Measurements from ENCODE around the gene SWI5.
"Not testable (repeated sequence)": the region's sequence is repeated elsewhere in the genome, so short reads cannot be mapped to it uniquely, and the experiment has no call there.

Gene SWI5

DNA sequence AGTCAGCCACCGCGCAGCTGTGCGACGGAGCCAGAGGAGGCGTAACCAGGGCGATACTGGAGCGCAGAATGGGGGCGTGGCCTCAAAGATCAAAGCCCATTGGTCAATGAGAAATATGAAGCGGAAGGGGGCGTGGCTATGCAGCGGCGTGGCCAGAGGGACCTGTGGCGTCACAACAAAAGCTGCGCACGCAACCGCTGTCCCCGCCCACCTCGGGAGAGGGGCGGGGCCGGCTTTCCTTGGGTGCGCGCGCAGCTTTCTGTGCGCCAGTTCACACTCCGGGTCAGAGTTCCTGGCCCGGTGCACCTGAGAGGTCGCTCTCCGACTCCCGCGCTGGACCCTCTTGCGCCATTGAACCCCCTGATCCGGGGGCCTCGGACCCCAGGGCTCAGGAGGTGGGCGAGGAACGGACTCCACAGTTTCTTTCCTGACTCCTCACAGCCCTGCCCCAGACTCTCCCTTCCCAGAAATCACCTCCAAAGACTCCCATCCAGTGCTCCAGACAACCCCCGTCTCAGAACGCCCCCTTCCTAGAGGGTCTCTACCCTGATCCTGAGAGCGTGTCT, at the start of gene SWI5:
Gene SWI5 (plus strand): TSS at position 269 of the 566 bp plus-strand sequence.
- peak; percentile 99 for DNase-seq

- DNase-seq = no peak
Measured at GRCh38 chr9:128226412-128226801, 49.7 kb upstream of the SWI5 start.

- not testable (repeated sequence) for DNase-seq
Measured at GRCh38 chr9:128230897-128231296, 45.2 kb upstream of the SWI5 start.

DNA sequence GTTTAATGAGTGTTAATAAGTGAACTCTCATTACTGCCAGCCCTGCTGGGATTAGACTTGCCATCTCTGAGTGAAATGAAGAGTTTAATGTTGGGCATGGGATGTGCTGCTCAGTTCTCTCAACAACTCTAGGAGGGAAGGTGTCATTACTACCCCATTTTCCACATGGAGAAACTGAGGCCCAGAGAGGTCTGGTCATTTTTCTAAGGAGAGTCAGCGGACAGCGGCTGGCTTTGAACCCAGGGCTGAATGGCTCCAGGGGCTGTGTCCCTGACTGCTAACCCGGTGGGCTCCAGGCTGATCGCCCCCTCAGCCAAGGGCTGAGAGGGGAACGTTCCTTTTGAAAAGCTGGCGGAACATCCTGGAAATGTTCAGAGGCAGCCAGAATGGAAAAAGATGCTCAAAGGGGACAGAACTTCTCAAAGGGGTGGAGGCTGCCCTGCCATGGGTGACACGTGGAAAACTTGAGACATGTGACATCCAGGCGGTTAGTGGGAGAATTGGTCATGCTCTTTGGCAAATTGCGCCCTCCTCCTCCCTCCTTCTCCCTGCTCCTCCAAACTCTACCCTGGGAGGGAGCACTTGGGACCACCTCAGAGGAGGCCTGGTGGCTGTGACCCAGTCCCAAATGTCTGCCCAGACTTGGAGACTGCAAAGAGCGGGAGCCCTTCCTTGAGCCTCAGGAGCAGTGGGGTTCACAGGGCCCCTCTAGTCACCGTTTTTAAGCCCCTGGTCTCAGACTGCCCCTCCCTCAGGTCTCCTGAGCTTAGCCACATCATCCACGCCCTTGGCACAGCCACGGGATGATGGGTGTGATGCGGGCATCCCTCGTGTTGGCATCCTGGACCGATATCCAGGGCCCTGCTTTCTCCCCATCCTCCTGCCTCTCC, 44.2 kb upstream of the SWI5 start:
- DNase-seq = no peak

GRCh38 chr9:128232528-128233428, 43.3 kb upstream of the SWI5 start:
- no peak for DNase-seq

GRCh38 chr9:128233817-128234406, 42.2 kb upstream of the SWI5 start:
- no peak for DNase-seq

- DNase-seq = no peak
Measured at GRCh38 chr9:128242124-128242523, 34.0 kb upstream of the SWI5 start.

DNA sequence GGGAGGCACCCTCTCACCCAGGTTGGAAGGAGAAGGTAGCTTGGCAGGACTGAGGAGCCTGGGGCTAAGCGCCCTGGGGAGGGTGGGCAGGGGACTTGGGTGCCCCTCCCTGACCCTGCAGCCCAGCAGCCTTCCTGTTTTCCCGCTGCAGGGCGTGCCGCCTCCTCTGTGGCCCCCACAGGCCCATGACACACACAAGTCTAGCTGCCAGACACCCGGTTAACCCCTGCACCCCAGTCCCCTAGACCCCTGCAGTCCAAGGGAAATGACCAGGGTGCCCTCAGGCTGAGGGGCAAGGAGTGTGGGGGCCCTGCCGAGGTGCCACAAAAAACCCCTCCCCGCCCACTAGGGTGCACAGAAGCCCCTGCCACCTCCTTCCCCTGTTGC, 33.3 kb upstream of the SWI5 start:
- no peak for DNase-seq

GRCh38 chr9:128243215-128244018, 32.7 kb upstream of the SWI5 start:
- DNase-seq = no peak

DNA sequence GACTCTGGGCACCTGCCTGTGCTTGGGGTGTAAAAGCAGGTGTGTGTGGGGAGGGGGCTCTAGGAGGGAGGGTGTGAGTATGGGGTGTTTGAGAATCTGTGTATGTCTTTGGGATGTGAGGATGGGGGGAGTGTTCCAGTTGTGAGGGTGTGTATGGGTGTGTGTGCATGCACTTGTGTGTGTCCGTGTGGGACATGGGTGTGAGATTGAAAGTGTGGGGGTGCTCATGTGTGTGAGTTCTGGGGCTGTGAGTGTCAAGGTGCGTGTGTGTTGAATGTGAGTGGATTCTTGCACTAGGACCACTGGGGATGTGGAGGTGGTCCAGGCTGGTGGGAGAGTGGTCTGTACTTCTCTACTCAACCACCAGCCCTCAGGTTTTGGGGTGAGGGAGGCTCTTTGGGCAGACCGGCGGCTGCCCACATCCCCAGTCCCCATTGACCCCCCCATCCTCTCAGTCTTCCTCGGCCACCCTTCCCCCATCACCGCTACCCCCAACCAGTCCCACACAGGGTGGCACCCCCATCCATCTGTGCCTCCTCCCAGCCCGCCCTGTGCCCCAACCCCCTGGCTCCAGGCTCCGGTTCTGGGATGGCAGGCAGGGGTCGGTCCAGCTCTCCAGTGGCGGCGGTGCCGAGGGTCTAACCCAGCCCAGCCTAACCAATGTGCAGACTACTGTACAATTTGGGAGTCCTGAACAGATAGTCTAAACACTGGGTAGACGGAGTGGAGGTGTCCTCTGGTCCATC, 31.8 kb upstream of the SWI5 start:
- no peak for DNase-seq

DNA sequence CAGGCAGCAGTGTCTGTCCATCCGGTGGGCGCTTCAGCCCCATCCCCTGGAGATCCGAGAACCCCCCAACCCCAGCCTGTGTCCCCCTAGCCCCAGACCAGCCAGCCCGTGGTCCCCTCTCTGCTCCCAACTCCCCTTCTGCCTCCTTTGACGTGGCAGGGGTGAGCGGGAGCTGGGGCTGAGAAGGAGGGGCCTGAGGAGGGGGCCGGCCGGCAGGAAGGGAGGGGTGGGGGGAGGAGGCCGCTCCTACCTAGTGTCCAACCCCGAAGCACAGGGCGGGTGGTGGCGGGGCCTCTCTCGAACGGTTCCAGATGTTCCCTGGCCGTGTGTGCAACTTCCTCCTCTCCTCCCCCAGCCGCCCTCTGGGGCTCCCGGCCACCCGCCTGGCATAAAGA, 31.2 kb upstream of the SWI5 start:
- no peak for DNase-seq

DNA sequence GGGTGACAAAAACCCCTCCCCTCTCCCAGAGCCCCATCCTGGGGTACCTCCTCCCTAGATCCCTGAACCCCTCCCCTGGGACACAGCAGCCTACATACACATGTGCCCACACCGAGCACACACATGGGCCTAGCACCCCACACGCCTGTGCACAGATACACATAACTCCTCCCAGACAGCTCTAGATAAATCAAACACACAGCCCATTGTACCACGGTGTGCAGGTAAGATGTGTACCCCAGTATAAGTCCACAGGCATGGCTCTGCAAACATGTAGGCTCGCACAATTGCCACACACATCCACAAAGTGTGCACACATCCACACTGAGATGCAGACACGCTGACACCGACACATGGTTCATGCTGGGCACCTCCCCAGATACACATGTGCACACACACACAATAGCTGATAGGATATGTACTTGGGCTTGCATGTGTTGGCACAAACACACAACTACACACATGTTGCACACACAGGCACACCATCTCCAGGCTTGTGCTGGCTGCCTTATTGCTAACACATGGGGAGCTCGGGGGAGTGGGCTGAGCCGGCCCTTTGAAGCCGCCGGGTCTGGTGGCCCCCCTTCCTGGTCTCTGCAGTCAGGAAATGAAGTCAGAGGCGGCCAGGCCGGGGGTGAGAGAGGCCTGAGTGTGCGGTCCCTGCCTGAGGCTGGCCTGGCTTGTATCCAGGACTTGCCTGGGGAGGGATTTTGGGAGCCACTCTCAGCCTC, 30.5 kb upstream of the SWI5 start:
- DNase-seq = no peak

GRCh38 chr9:128246471-128246870, 29.6 kb upstream of the SWI5 start:
- no peak for DNase-seq

DNA sequence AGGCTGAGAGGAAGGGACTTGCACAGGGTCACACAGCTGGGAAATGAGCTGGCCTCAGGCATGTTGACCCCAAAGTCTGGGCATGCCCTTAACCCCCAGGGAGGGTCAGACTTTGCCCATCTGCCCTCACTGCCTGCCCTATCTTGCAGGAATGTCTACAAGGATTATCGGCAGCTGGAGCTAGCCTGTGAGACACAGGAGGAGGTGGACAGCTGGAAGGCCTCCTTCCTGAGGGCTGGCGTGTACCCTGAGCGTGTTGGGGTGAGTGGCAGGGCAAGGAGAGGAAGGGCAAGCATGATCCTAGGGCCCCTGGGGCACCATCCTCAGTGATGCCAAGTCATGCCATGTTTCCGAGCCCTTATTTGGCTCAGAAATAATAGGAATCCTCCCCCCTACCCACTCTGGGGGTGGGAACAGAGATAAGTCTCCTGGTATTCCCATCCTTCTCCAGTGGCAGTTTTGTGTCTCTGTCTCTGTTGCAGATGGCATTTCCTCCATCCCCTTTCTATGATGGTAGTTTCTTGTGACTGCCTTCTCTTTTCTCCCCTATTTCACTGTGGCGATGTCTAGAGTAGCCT, 28.8 kb upstream of the SWI5 start:
- no peak for DNase-seq

DNA sequence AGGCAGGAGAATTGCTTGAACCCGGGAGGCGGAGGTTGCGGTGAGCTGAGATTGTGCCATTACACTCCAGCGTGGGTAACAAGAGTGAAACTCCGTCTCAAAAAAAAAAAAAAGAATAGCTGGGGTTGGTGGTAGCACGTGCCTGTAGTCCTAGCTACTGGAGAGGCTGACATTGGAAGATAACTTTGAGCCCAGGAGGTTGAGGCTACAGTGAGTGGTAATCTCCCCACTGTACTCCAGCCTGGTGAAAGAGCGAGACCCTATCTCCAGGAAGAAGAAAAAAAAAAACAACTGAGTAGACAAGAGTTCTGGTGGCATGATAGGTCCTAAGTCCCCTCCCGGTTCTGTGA, 26.5 kb upstream of the SWI5 start:
- no peak for DNase-seq

- DNase-seq = peak; percentile 100
Measured at GRCh38 chr9:128249908-128250838, 25.9 kb upstream of the SWI5 start.

- no peak for DNase-seq
Measured at GRCh38 chr9:128250839-128251731, 25.0 kb upstream of the SWI5 start.

DNA sequence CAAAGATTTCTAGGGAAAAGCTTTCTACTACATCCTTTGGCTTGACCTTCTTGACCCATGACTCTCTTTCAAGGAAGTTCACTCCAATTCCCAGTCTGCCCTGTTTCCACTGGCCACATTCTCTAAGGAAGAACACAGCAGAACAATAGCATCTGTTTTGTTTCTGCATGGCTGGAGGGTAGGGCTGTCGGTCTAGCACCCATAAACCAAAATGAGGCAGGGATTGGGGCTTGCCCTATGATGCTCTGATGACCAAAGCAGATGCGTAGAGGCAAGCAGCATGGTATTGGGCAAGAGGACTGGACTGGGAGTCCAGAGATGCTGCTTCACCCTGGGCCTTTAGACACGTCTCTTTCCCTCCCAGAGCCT, 24.4 kb upstream of the SWI5 start:
- DNase-seq = no peak

Data from activated T-cell treated with anti-CD3 and anti-CD28 coated beads, Interleukin-2, amount 50 U/mL, for 1 hour (primary cell).